GM21786 (cell line): ENCODE results near the gene PSEN1.

Experiments used
- ATAC-seq: cut with Tn5 transposase; IDR thresholded peaks from one replicate; pipeline ENCODE4 v1.9.1; 2021; ENCODE audit not compliant: unreplicated experiment

Gene PSEN1

GRCh38 chr14:73216030-73216429 lies 79.7 kb downstream of the PSEN1 start:
- ATAC-seq = no peak

- no peak for ATAC-seq
These were observed 81.1 kb downstream of the PSEN1 start for GRCh38 chr14:73217411-73217810.

- no peak for ATAC-seq
These were observed 83.8 kb downstream of the PSEN1 start for GRCh38 chr14:73220061-73220460.

- no peak for ATAC-seq
These were observed 84.3 kb downstream of the PSEN1 start for GRCh38 chr14:73220634-73221033.

- no peak for ATAC-seq
These were observed 85.6 kb downstream of the PSEN1 start for GRCh38 chr14:73221945-73222344.

GRCh38 chr14:73223049-73223448 lies 86.7 kb downstream of the PSEN1 start:
- ATAC-seq = no peak

GRCh38 chr14:73225496-73225895 lies 89.2 kb downstream of the PSEN1 start:
- no peak for ATAC-seq

GRCh38 chr14:73227812-73228781 lies 91.8 kb downstream of the PSEN1 start:
- no peak for ATAC-seq

GRCh38 chr14:73230051-73230450 lies 93.7 kb downstream of the PSEN1 start:
- no peak for ATAC-seq

- no peak for ATAC-seq
These were observed 95.9 kb downstream of the PSEN1 start for GRCh38 chr14:73231981-73232851.

GRCh38 chr14:73232984-73233383 lies 96.7 kb downstream of the PSEN1 start:
- ATAC-seq = no peak

- ATAC-seq = no peak
These were observed 97.3 kb downstream of the PSEN1 start for GRCh38 chr14:73233564-73233963.

- no peak for ATAC-seq
These were observed 97.7 kb downstream of the PSEN1 start for GRCh38 chr14:73234029-73234428.

- no peak for ATAC-seq
These were observed 98.5 kb downstream of the PSEN1 start for GRCh38 chr14:73234586-73235394.

- ATAC-seq = no peak
These were observed 99.3 kb downstream of the PSEN1 start for GRCh38 chr14:73235531-73236155.

- ATAC-seq = no peak
These were observed 99.8 kb downstream of the PSEN1 start for GRCh38 chr14:73236157-73236556.

GRCh38 chr14:73236752-73237218 lies 100.5 kb downstream of the PSEN1 start:
- ATAC-seq = no peak

- ATAC-seq = no peak
These were observed 101.0 kb downstream of the PSEN1 start, which contains the start of gene PAPLN for GRCh38 chr14:73237219-73237785. PAPLN (plus strand) TSS chr14:73237506; CDS start chr14:73239779, 2,273 bp downstream.

- ATAC-seq = no peak
These were observed 101.6 kb downstream of the PSEN1 start for GRCh38 chr14:73237786-73238423.
